Trophoblast cell (in vitro differentiated cells and primary cell): ENCODE data around the gene TSC22D2.
A peak's percentile ranks its signal among the peaks of the same experiment; 100 is the strongest.

Experiments used
- DNase-seq, 2 donors: peaks; one replicate each; pipeline ENCODE4 v3.0.0-alpha.2; 2016
- H2AFZ ChIP-seq: 2 replicates; pipeline ENCODE4 v1.6.1; 2013; ENCODE audit warnings: low read length, moderate library complexity, mild to moderate bottlenecking; ENCODE audit not compliant: insufficient read depth, poor library complexity
- H2AK5ac ChIP-seq: 2 replicates; pipeline ENCODE4 v1.6.1; 2013; ENCODE audit warnings: mild to moderate bottlenecking, low read length
- H2BK120ac ChIP-seq: 2 replicates; pipeline ENCODE4 v1.6.1; 2013; ENCODE audit warnings: low read length, mild to moderate bottlenecking, moderate library complexity; ENCODE audit not compliant: insufficient read depth, poor library complexity
- H2BK12ac ChIP-seq: 2 replicates; pipeline ENCODE4 v1.6.1; 2013; ENCODE audit warnings: mild to moderate bottlenecking, low read length, moderate library complexity
- H2BK5ac ChIP-seq: 2 replicates; pipeline ENCODE4 v1.6.1; 2013; ENCODE audit warnings: low read length, low read depth, moderate library complexity, mild to moderate bottlenecking; ENCODE audit not compliant: poor library complexity
- H3K14ac ChIP-seq: 2 replicates; pipeline ENCODE4 v1.6.1; 2013; ENCODE audit warnings: mild to moderate bottlenecking, low read length
- H3K18ac ChIP-seq: 2 replicates; pipeline ENCODE4 v1.6.1; 2013; ENCODE audit warnings: mild to moderate bottlenecking, low read length
- H3K23ac ChIP-seq: 2 replicates; pipeline ENCODE4 v1.6.1; 2013; ENCODE audit warnings: low read length
- H3K27ac ChIP-seq: 2 replicates; pipeline ENCODE4 v1.5.1; 2013; ENCODE audit warnings: low read depth, mild to moderate bottlenecking, inconsistent platforms, low read length, moderate library complexity
- H3K27me3 ChIP-seq: 2 replicates; pipeline ENCODE4 v1.6.1; 2013; ENCODE audit warnings: inconsistent platforms, mild to moderate bottlenecking, low read length, moderate library complexity; ENCODE audit not compliant: insufficient read depth
- H3K36me3 ChIP-seq, 2 experiments: 1 replicate in 1 of 2; 2 replicates in 1 of 2; pipeline ENCODE4 v1.6.1; 2013; ENCODE audit warnings: low read length in 2 of 2, mild to moderate bottlenecking in 2 of 2, moderate library complexity in 1 of 2; ENCODE audit not compliant: insufficient read depth in 2 of 2, control insufficient read depth in 1 of 2
- H3K4ac ChIP-seq: 2 replicates; pipeline ENCODE4 v1.6.1; 2013; ENCODE audit warnings: low read depth, mild to moderate bottlenecking, low read length, moderate library complexity
- H3K4me1 ChIP-seq, 2 experiments: 1 replicate in 1 of 2; 2 replicates in 1 of 2; pipeline ENCODE4 v1.6.1; 2013; ENCODE audit warnings: low read length in 2 of 2, mild to moderate bottlenecking in 2 of 2, moderate library complexity in 1 of 2; ENCODE audit not compliant: insufficient read depth in 2 of 2, control insufficient read depth in 1 of 2
- H3K4me2 ChIP-seq: 2 replicates; pipeline ENCODE4 v1.6.1; 2013; ENCODE audit warnings: inconsistent platforms, mild to moderate bottlenecking, low read length, moderate library complexity
- H3K4me3 ChIP-seq: 2 replicates; pipeline ENCODE4 v1.5.1; 2013; ENCODE audit warnings: mild to moderate bottlenecking, low read depth, low read length, inconsistent platforms
- H3K79me1 ChIP-seq: one replicate; pipeline ENCODE4 v1.6.1; 2013; ENCODE audit warnings: low read length
- H3K79me2 ChIP-seq: 2 replicates; pipeline ENCODE4 v1.6.1; 2013; ENCODE audit warnings: low read length, mild to moderate bottlenecking; ENCODE audit not compliant: control insufficient read depth, insufficient read depth, poor library complexity
- H3K9ac ChIP-seq: 2 replicates; pipeline ENCODE4 v1.6.1; 2013; ENCODE audit warnings: mild to moderate bottlenecking, low read length
- H3K9me3 ChIP-seq: 2 replicates; pipeline ENCODE4 v1.6.1; 2013; ENCODE audit warnings: low read depth, mild to moderate bottlenecking, control low read depth, inconsistent platforms, low read length; ENCODE audit not compliant: insufficient read depth
- H4K12ac ChIP-seq: 2 replicates; pipeline ENCODE4 v1.6.1; 2013; ENCODE audit warnings: low read depth, mild to moderate bottlenecking, low read length, moderate library complexity
- H4K8ac ChIP-seq: 2 replicates; pipeline ENCODE4 v1.6.1; 2013; ENCODE audit warnings: low read depth, mild to moderate bottlenecking, low read length, moderate library complexity
- H4K91ac ChIP-seq: one replicate; pipeline ENCODE4 v1.6.1; 2013; ENCODE audit warnings: low read depth, mild to moderate bottlenecking, low read length, moderate library complexity
- WGBS: extraction: QIAGEN DNeasy Blood & Tissue Kit; methylation state at CpG from one replicate; pipeline ENCODE4 v1.1.7; 2013; ENCODE audit warnings: missing lambda C conversion rate; ENCODE audit not compliant: insufficient read length, insufficient coverage; ENCODE audit errors: extremely low coverage; 5-methylcytosine and 5-hydroxymethylcytosine counted together

The TSC22D2 gene

GRCh38 chr3:150378301-150378748 is 29.8 kb upstream of the TSC22D2 start:
- no peak overlapping the region for H2BK12ac ChIP-seq
- WGBS = no CpG with 5 or more reads among the region's 6 CpGs
- H3K27me3 ChIP-seq = no peaks in the 10 kb centered on the region
- H3K4ac ChIP-seq = no peak overlapping the region
- no peak overlapping the region for H2BK5ac ChIP-seq
- H3K79me1 ChIP-seq = no peaks in the 10 kb centered on the region
- no peak overlapping the region for H3K27ac ChIP-seq
- no peak overlapping the region for H4K91ac ChIP-seq
- no peaks in the 10 kb centered on the region for H3K79me2 ChIP-seq
- no peak overlapping the region for H2AFZ ChIP-seq
- H3K4me2 ChIP-seq = no peak overlapping the region
- H3K18ac ChIP-seq = no peak overlapping the region
- no peak overlapping the region for H3K23ac ChIP-seq
- H3K36me3 ChIP-seq = no peaks in the 10 kb centered on the region
- no peak overlapping the region for H3K14ac ChIP-seq
- H3K4me1 ChIP-seq = no peaks in the 10 kb centered on the region
- H4K8ac ChIP-seq = no peak overlapping the region
- H3K9ac ChIP-seq = no peak overlapping the region
- no peaks in the 10 kb centered on the region for H3K9me3 ChIP-seq
- no peak for DNase-seq
- no peak overlapping the region for H4K12ac ChIP-seq
- H2BK120ac ChIP-seq = no peak overlapping the region
- H3K4me3 ChIP-seq = no peak overlapping the region
- no peak overlapping the region for H2AK5ac ChIP-seq

GRCh38 chr3:150379469-150379868 is 28.6 kb upstream of the TSC22D2 start:
- Histone ChIP-seq H3K4me2 (no peak overlapping the region), H3K36me3 (no peaks in the 10 kb centered on the region), H3K4me3 (no peak overlapping the region), H2AFZ (no peak overlapping the region), H3K79me2 (no peaks in the 10 kb centered on the region), H3K27me3 (no peaks in the 10 kb centered on the region), H3K4ac (no peak overlapping the region), H3K18ac (no peak overlapping the region), H2AK5ac (no peak overlapping the region), H4K8ac (no peak overlapping the region), H3K79me1 (no peaks in the 10 kb centered on the region), H3K9me3 (no peaks in the 10 kb centered on the region), H4K12ac (no peak overlapping the region), H2BK12ac (no peak overlapping the region), H3K9ac (no peak overlapping the region), H3K4me1 (no peaks in the 10 kb centered on the region), H3K14ac (no peak overlapping the region), H4K91ac (no peak overlapping the region), H3K23ac (no peak overlapping the region), H2BK120ac (no peak overlapping the region), H2BK5ac (no peak overlapping the region), H3K27ac (no peak overlapping the region)
- DNase-seq = no peak
- WGBS = no CpG with 5 or more reads among the region's 1 CpG

- peak; percentile 84 to 86 for DNase-seq
- H3K79me2 ChIP-seq = no peaks in the 10 kb centered on the region
- H2BK12ac ChIP-seq = no peak overlapping the region
- no peak overlapping the region for H3K4me3 ChIP-seq
- H2AFZ ChIP-seq = no peak overlapping the region
- H2AK5ac ChIP-seq = no peak overlapping the region
- no peak overlapping the region for H4K91ac ChIP-seq
- H2BK5ac ChIP-seq = no peak overlapping the region
- H3K27ac ChIP-seq = no peak overlapping the region
- H3K23ac ChIP-seq = no peak overlapping the region
- H3K4ac ChIP-seq = no peak overlapping the region
- no peaks in the 10 kb centered on the region for H3K27me3 ChIP-seq
- H2BK120ac ChIP-seq = no peak overlapping the region
- no peak overlapping the region for H3K18ac ChIP-seq
- no CpG with 5 or more reads among the region's 17 CpGs for WGBS
- no peak overlapping the region for H4K12ac ChIP-seq
- H3K4me2 ChIP-seq = peak overlapping the region; percentile 39
- H3K9ac ChIP-seq = no peak overlapping the region
- H4K8ac ChIP-seq = no peak overlapping the region
- no peak overlapping the region for H3K14ac ChIP-seq
- H3K4me1 ChIP-seq = peaks cover 2 to 6% of the 10 kb centered on the region in 2 experiments
- H3K36me3 ChIP-seq = no peaks in the 10 kb centered on the region
- no peaks in the 10 kb centered on the region for H3K9me3 ChIP-seq
- peaks cover 2% of the 10 kb centered on the region for H3K79me1 ChIP-seq
Observed at GRCh38 chr3:150384296-150385212, 23.5 kb upstream of the TSC22D2 start.

- Histone ChIP-seq H3K18ac (peak overlapping the region; percentile 66), H2BK5ac (peak overlapping the region; percentile 46), H2AK5ac (no peak overlapping the region), H3K4me1 (peaks cover 2 to 6% of the 10 kb centered on the region in 2 experiments), H2AFZ (no peak overlapping the region), H3K79me2 (no peaks in the 10 kb centered on the region), H3K9ac (no peak overlapping the region), H3K14ac (no peak overlapping the region), H2BK120ac (peak overlapping the region; percentile 31), H3K79me1 (peaks cover 2% of the 10 kb centered on the region), H3K9me3 (no peaks in the 10 kb centered on the region), H3K4ac (no peak overlapping the region), H3K4me2 (no peak overlapping the region), H4K12ac (peak overlapping the region; percentile 84), H4K8ac (no peak overlapping the region), H3K23ac (no peak overlapping the region), H3K27ac (no peak overlapping the region), H4K91ac (peak overlapping the region; percentile 38), H3K4me3 (no peak overlapping the region), H3K27me3 (no peaks in the 10 kb centered on the region), H3K36me3 (no peaks in the 10 kb centered on the region), H2BK12ac (peak overlapping the region; percentile 50)
- peak; percentile 12 to 37 for DNase-seq
- no CpG with 5 or more reads among the region's 6 CpGs for WGBS
Observed at GRCh38 chr3:150385296-150386242, 22.5 kb upstream of the TSC22D2 start.
